Medulla oblongata (tissue), 1 donor: ENCODE data around the gene ZC3H8.
A peak's percentile ranks its signal among the peaks of the same experiment; 100 is the strongest.
"Not testable (repeated sequence)": the region's sequence is repeated elsewhere in the genome, so short reads cannot be mapped to it uniquely, and the experiment has no call there.

ENCODE experiments used
- DNase-seq: peaks from one replicate; pipeline ENCODE4 v3.0.0-alpha.2; 2015; ENCODE audit errors: extremely low spot score

Gene ZC3H8

DNA sequence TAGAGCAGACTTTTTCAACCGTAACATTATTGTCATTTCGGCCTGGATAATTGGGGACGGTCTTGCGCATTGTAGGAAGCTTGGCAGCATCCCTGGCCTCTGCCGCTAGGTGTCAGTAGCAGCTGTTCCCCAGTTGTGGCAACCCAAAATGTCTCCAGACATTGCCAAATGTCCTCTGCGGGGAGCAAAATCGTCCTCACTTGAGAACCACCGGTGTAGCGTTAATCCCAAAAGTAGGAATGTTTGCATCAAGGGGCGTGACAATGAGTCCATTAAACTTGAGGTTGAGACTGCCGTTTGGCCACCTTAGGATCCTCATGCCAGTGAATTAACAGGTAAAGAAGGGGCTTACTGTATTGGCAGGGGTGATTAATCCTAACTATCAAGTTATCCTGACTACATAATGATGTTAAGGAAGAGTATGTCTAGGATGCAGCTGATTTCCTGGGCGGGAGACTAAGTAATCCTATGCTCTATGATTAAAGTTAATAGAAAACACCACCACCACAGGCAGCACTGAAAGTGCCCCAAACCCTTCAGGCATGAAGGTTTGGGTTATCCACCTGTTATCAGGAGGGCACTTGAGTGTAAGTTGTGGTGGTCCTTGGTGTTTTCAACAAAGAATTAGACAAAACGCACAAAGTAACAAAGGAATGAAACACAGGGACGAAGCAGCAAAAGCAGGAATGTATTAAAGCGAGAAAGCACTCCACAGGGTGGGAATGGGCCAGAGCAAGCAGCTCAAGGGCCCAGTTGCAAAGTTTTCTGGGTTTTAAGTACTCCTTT, 4.9 kb upstream of the ZC3H8 start:
- peak; percentile 90 for DNase-seq

DNA sequence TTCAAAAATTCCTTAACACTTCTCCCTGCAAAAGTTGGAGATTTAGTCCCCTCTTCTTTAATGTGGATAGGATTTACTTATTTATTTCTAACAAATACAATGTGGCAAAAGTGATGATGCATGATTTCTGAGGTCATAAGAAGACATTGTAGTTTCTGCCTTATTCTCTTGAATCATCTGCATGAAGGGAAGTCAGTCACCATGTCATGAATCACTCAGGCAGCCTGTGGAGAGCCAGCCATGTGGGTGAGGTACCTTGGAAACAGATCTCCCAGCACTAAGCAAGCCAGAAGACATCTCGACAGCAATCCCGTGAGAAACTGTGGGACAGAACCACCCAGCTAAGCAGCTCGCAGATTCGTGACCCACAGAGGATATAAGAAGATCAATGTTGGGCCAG, 2.7 kb upstream of the ZC3H8 start:
- DNase-seq: no peak

DNA sequence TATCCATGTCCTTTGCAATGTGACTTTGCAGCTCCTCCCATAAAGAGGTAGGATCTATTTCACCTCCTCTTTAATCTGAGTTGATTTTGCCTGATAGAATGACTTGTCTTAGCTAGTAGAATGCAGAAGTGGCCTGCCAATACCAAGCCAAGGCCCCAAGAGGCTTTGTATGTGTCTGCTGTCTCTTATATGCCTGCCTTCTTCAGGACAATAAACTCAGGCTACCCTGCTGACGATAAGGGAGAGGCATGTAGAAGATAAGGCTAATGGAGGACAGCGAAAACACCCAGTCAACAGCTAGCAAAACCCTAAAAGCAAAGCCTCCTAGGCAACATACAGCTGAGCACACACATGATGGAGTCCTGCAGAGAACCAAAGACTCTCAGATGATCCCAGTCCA, 1.8 kb upstream of the ZC3H8 start:
- no peak for DNase-seq

DNA sequence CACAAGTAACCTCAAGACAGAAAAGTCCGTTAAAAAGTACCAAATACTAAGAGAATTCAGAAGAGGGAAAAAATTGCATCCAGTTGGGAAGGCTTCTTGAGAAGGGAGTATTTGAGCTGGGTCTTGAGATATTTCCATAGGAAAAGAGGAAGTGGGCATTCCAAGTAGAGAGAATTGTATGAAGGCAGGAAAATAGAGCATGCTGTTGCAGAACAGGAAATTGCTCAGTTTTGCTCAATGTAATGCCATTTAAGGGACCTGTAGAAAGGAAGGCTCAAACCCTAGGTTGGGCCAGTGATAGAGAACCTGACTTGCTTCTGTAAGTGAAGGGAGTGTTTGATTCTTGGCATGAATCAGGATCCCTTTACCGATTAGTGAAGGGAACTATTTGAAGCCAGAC, 1.0 kb upstream of the ZC3H8 start:
- peak; percentile 8 for DNase-seq

DNA sequence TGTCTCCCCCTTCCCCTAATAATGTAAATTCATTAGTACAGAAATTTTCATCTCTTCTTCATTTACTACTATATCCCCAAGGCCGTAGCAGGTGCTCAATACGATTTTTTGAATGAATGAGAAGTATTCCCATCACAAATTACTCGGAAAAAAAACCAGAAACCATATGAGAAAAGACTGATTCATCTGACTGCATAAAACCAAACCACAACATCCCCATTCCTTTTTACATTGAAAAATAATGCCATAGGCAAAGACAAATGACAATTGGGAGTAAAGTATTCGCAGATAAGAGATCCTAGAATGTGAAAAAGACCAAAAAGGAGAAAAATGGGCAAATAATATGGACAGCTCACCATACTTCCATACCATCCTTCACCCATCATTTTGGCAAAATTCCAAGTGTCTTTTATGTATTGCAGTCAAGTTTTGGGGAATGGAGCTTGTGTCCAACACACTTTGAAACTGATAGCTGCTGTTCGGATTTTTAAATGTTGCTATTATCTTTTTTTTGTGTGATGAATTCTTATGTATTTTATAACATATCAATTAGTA, 1.5 kb downstream of the ZC3H8 start:
- DNase-seq: no peak

DNA sequence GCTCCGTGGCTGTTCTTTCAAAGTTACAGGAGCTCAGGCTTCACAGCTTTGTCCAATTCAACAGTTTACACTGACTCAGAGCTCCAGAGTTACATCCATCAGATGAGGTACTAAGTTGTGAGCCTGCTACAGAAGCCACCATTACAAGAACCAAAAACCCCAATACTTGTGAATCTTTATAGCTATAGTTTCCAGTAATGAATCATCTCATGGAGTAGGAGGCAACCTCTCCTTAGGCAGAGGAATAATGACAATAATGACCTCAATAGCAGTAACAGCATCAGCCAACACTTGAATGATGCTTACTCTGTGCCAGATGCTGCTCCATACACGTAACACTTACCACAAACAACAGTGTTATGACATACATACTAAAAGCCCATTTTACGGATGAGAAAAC, 3.6 kb downstream of the ZC3H8 start:
- DNase-seq: no peak

DNA sequence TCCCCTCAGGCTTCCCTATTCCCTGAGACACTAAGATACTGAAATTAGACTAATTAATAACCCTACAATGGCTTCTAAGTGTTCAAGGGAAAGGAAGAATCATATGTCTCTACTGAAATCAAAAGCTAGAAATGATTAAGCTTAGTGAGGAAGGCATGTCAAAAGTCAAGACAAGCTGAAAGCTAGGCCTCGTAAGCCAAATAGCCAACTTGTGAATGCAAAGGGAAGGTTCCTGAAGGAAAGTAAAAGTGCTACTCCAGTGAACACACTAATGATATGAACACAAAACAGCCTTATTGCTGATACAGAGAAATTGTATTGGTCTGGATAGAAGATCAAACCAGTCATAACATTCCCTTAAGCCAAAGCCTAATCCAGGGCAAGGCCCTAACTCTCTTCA, 10.0 kb downstream of the ZC3H8 start:
- no peak for DNase-seq

DNA sequence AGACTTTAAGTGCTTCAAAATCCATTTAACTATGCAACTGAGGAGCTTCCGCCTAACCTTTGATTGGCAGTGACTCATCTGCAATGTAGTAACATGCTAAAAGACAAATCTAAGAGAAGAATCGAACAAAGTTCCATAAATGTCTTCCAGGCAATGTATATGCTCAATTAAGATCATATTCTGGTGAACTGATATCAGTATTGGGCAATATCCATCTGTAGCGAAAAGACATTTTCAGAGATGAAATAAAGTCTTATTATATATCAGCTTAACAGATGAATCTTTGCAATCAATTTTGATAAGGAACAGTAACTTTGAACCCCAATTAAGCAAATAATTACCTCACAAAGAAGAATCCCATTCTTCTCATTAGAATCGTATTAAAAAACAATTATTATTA, 11.6 kb downstream of the ZC3H8 start:
- DNase-seq: no peak

DNA sequence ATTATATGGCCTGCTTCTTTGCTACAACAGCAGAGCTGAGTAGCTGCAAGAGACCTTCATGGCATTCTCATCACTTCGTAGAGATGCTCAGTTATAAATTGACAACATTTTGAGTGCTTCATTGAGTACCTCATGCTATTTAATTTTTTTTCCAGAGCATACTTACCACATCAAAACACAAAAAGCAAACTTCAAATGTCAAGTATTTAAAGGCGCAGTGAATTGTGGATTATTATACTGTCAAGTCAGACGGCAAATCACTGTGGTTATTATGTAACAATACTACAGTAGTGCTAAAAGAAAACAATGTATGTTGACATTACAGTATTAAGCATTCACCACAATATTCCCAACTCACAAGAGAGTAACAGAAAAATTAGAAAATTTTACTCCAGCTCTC, 12.5 kb downstream of the ZC3H8 start:
- no peak for DNase-seq

DNA sequence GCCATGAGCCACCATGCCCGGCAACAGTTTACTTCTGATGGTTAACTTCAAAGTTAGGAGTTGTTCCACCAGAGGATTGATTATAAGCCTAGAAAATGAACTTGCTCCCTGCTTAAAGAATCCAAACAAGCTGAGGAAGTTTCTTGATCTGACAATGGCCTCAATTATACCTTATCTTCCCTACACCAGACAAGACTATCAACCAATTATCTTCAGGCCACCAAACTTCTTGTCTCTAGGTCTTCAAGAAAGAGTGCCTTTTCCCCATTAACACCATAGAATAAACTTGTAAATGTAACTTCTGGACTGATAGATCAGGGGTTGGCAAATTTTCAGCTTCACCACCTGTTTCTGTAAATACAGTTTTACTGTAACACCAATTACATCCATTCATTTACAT, 15.0 kb downstream of the ZC3H8 start:
- DNase-seq: no peak

DNA sequence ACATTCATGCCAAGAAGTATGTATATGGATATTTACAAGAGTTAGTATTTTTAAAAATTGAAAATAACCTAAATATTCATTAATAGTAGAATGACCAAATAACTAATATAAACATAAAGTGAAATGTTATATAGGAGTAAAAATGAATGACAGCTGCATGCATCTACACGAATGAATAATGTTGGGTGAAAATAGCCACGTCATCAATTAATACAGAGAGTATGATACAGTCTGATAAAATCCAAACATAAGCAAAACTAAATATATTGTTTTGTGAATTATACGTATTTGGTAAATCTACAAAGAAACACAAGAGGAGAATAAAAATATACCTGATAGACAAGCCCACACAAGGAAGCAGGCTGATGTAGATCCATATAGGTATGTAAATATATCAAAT, 24.5 kb downstream of the ZC3H8 start:
- DNase-seq: no peak

DNA sequence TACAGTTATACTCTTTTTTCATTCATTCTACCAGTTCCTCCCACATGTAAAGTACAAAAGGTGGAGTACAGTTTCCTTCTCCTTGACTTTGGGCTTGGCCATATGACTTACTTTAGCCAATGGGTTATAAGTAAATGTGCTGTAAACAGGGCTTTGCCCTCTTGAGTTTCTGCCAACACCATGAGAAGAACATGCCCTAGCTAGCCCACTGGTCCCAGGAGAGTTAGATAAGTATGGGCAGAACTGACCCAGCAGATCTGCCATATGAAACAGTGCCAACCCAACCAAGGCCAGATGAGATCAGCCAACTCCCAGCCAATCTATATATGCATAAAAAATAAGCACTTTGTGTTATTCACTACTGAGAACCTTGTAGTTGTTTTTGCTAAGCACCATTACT, 25.5 kb downstream of the ZC3H8 start:
- DNase-seq: no peak

DNA sequence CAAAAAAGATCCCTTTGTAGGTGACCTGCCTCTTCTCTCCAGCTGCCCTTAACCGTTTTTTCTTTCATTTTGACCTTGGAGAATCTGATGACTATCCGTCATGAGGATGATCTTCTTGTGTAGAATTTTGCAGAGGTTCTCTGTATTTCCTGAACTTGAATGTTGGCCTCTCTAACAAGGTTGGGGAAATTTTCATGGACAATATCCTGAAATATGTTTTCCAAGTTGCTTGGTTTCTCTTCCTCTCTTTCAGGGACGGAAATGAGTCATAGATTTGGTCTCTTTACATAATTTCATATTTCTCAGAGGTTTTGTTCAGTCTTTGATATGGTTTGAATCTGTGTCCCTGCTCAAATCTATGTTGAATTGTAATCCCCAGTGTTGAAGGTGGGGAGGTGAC, 34.0 kb downstream of the ZC3H8 start:
- DNase-seq: no peak

DNA sequence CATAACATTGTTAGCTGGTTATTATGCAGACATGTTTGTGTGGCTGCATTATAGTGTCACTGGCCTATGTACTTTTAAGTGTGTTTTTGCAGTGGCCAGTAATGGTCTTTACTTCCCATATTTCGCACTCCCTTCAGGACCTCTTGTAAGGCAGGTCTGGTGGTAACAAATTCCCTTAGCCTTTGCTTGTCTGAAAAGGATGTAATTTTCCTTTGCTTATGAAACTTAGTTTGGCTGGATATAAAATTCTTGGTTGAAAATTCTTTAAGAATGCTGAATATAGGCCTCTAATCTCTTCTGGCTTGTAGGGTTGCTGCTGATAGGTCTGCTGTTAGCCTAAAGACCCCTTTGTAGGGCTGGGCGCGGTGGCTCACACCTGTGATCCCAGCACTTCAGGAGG, 34.7 kb downstream of the ZC3H8 start:
- DNase-seq: no peak

DNA sequence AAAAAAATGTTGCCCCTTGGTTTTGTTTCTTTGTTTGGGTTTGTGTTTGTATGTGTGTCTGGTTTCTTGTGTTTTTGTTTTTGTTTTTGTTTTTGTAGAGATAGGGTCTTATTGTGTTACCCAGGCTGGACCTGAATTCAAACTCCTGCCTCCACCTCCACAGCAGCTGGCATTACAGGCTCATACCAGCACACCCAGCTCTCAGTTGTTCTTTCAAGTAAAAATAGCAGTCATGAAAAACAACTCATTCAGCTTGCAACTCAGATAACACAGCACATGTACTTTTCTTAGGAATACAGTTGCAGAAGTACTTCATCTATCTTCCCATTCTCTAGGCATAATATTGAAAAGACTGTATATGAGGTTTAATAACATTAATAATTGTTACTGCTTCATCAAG, 37.0 kb downstream of the ZC3H8 start:
- DNase-seq: no peak

DNA sequence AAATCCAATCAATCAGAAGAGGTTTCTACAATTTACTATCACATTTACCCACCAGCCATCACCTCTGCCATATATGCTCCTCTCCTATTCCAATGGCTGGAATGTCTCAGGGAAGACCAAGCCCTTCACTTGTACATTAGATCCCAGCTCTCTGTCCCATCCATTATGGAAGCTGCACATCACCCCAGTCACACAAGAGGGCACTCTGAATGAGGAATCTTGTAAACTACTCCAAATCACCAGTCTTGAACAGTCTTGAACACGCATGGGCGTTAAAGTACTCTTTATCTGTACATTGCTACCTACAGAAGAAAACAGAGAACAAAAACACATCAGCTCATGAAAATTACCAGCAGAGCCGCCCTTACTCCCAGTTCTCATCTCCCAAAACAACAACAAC, 38.7 kb downstream of the ZC3H8 start:
- DNase-seq: no peak

DNA sequence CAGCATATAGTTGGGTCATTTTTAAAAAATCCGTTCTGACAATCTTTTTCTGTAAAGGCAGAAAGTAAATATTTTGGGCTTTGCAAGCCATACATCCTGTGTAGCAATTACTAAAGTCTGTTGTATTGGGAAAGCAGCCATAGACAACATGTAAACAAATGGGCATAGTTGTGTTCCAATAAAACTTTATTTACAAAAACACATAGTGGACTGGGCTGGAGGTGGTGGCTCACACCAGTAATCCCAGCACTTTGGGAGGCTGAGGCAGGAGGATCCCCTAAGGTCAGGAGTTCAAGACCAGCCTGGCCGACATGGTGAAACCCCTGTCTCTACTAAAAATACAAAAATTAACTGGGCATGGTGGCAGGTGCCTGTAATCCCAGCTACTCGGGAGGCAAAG, 46.9 kb downstream of the ZC3H8 start:
- DNase-seq: not testable (repeated sequence)

DNA sequence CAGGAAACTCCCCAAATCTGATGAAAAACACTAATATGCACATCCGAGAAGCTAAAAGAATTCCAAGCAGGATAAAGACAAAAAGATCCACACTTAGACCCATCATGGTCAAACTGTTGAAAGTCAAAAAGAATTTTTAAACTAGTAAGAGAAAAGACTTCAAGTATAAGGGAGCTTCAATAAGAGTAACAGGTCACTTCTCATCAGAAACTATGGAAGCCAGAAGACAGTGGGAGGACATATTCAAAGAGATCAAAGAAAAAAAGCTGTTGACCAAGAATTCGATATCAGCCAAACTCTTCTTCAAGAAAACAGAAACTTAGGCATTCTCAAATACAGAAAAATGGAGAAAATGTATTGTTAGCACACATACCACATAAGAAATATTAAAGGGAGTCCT, 50.4 kb downstream of the ZC3H8 start:
- DNase-seq: no peak

DNA sequence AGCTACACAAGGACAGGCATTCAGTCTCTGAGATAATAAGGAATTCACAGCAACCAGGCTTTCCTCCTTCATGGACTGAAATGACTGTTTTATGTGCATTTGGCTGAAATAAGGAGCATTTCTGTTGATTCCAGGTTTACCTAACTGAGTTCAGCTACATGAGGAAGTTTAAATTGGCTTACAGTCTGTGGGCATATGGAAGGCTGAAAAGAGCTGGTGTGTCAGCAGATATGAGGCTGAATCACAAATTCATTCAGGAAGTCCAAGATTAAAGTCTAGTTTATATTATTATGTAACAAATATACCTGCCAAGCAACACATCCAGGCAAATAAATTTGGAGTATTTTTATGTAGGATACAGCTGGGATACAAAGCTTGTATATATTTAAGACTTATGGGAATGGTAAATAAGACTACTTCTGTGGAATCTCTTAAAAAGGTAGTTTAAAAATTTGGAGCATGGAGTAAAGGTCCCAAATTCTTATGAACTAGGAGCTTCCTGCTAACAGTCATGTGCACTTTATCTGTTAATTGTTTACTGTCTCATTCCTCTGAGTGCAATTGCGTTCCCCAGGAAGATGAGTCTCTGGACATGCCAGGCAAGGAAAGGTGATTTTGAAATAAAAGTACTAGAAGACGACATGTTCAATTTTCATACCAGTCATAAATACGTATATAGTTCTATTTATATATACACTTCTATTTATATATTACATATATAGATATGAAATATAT, 53.0 kb downstream of the ZC3H8 start:
- no peak for DNase-seq

DNA sequence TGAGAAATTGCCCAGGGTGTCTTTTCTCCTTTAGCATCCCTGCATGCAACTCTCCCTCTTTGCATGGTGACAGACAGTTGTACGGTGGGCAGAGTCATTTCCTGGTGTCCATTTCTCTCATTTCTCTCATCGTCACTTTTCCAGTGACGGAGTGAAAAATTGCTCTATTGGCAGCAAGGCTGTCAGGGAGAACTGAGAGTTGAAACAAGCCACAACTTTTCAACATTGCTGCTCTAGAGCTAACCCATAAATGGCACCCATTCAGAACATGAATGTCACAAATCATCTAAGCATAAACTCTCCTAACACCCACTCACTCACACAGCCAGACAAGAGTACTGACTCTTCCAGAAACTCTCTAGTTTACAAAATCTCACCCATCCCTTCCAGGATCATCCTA, 55.7 kb downstream of the ZC3H8 start:
- no peak for DNase-seq

DNA sequence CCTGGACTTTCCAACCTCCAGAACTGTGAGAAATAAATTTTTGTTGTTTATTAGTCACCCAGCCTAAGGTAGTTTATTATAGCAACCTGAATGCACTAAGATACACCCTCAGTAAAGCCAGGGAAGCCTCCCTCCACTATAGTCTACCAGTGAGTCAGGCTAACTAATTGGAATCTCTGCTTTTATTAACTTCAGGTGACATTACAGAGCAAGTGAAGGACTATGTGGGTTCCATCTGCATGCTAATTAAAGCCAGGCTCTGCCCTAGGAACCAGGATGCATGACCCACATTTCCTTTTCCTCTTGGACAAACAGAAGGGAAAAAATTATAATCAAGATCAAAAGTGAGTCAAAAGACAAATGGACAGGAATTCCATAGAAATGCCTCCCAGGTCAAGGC, 56.1 kb downstream of the ZC3H8 start:
- DNase-seq: no peak

DNA sequence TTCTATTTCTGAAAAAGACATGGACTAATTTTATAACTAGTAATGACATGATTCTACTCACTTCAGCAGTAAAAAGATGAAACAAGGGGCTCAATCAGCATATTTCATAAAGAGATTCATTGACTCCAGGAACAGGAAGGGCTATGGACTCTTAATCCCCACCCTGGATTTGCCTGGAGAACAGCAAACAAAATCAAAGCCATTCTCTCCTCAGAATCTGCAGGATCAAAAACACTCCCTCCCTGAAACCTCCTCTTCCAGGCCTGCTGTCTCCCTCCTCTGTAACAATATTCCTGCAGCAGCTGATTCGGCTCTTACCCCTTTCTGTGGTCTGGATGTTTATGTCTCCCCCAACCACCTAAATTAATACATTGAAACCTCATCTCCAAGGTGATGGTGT, 57.0 kb downstream of the ZC3H8 start:
- DNase-seq: no peak

DNA sequence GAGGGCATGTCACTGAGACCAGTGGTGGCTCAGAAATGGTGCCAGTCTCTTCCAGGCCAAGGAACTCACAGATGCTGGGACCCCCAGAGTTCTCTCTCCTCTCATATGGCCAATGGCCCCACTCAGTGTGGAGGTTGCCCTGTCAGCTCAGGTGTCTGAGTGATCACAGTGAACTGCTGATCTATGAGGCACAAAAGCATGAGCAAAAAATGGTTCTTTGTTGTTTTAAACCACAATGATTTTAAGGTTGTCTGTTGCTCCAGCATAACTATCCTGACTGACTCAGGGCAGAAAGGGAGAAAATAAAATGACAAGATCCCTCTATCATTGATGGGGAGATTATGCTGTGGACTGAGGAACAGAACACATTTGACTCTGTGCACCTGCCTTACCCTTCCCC, 58.9 kb downstream of the ZC3H8 start:
- DNase-seq: no peak
